ENCODE data around the gene TLN1. TPM values are rescaled to one million over a fixed set of nuclear protein-coding genes. Genes with fewer than 3 reads are reported as not detected.

The TLN1 gene
- total RNA-seq, 4 donors from 2014 or later: 934 to 1,435 (median 1,196) TPM

DNA sequence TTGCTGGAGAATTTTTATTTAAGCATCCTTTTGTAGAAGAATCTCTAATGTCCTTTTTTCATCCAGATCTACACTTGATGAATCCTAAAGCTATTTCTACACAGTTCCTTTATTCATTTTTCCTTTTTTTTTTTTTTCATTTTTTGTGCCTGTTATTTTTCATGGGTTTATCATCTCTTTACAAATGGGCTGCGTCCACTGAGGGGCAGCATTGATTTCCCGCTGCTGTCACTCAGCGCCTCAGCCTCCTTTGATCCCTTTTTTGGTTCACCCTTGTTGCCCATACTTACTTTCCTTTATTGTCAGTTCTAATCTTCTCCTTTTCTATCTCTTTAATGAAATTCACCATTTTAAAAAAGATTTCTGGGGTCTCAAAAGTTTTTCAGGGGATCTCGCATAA, 27.8 kb upstream of the TLN1 start:
- intact Hi-C loops (cut with DNase I): no loop called here
- TF ChIP-seq, protein P1, sequence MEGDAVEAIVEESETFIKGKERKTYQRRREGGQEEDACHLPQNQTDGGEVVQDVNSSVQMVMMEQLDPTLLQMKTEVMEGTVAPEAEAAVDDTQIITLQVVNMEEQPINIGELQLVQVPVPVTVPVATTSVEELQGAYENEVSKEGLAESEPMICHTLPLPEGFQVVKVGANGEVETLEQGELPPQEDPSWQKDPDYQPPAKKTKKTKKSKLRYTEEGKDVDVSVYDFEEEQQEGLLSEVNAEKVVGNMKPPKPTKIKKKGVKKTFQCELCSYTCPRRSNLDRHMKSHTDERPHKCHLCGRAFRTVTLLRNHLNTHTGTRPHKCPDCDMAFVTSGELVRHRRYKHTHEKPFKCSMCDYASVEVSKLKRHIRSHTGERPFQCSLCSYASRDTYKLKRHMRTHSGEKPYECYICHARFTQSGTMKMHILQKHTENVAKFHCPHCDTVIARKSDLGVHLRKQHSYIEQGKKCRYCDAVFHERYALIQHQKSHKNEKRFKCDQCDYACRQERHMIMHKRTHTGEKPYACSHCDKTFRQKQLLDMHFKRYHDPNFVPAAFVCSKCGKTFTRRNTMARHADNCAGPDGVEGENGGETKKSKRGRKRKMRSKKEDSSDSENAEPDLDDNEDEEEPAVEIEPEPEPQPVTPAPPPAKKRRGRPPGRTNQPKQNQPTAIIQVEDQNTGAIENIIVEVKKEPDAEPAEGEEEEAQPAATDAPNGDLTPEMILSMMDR (IDR thresholded peaks at IDR 0.05): no peak
- H3K4me1 ChIP-seq: peaks cover 22 to 36% (median 35%) of the 10 kb centered on the region in 4 donors

DNA sequence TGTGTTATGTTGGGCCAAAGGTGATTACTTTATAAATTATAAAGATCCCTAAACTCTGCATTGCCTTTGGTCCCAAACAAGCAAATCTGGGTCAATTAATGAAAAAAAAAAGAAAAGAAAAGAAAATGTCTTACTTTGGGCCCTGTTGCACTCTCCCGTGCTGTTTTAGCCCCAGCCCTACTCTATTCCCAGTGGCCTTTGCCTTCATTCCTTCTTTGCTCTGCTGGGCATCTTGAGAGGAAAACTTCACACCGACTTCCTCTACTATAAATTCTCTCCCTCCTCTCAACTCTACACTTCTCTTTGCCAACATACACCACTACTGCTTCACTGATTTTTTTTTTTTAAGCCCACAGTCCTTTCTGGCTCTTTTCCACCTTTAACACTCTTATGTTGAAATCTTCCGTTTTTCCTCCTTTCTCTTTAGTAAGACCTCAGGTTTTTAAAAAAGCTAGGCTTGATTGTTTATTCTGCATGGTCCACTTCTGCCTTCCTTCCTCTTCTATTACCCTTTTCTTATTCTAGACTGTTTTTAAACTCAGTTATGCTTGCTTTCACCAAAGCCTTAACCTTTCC, 26.6 kb upstream of the TLN1 start:
- Histone ChIP-seq H3K4me1 (peaks cover 22 to 37% (median 36%) of the 10 kb centered on the region in 4 donors), H3K27ac (replicated peaks in 1 of 4) (peak overlapping the region; percentile 86 to 92 (median 88)), H3K9me3 (no peaks in the 10 kb centered on the region), H3K4me3 (no peak overlapping the region), H3K27me3 (no peaks in the 10 kb centered on the region), H3K36me3 (peaks cover 6 to 18% (median 16%) of the 10 kb centered on the region in 4 donors)
- DNase-seq (ENCODE audit: extremely low spot score): no peak
- TF ChIP-seq, protein P1 (IDR thresholded peaks at IDR 0.05): no peak
- no peak for TF ChIP-seq POLR2AphosphoS5 (IDR thresholded peaks at IDR 0.05)
- 51% methylated on average over 3 of the region's 3 CpGs for WGBS
- intact Hi-C loops (cut with DNase I): no loop called here

More for the DNA sequence above, 27.8 kb upstream of the TLN1 start:
- H3K9me3 ChIP-seq: no peaks in the 10 kb centered on the region
- H3K4me3 ChIP-seq: no peak overlapping the region
- 96% methylated on average over 4 of the region's 4 CpGs for WGBS
- no peak for DNase-seq (ENCODE audit: extremely low spot score)
- peaks cover 0 to 6% (median 5%) of the 10 kb centered on the region in 4 donors for H3K36me3 ChIP-seq
- no peak overlapping the region for H3K27ac ChIP-seq (replicated peaks in 1 of 4)
- H3K27me3 ChIP-seq: no peaks in the 10 kb centered on the region

DNA sequence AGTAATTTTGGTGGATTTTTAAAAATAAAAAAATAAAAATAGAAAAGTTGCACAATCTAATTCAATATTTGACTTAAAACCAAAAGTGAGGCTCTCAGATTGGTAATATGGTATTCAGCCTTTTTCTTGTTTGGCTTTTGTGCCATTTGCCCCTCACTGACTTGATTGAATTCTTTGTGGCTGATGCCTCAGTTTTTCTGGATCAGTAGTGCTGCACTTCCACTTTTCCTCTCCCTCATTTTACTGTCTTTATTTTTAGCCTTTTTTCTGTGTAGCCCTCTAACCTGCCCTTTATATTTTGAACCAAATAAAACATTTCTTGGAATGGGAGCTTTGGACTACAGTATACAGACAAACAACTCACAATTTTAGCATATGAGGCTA, 25.9 kb upstream of the TLN1 start:
- TF ChIP-seq, protein P1 (IDR thresholded peaks at IDR 0.05): no peak
- TF ChIP-seq POLR2A (IDR thresholded peaks at IDR 0.05; ENCODE audit: low read depth) (no peak), POLR2AphosphoS5 (IDR thresholded peaks at IDR 0.05) (no peak), EP300 (IDR thresholded peaks at IDR 0.05) (no peak)
- Histone ChIP-seq H3K27ac (replicated peaks in 1 of 4) (peak overlapping the region; percentile 86 to 92 (median 88)), H3K36me3 (peaks cover 13 to 25% (median 23%) of the 10 kb centered on the region in 4 donors), H3K4me3 (peak overlapping the region in 3 of 4 donors; percentile 71 to 77 (median 73)), H3K4me1 (peaks cover 22 to 37% (median 36%) of the 10 kb centered on the region in 4 donors), H3K27me3 (no peaks in the 10 kb centered on the region), H3K9me3 (no peaks in the 10 kb centered on the region)
- no peak for DNase-seq (ENCODE audit: extremely low spot score)
- intact Hi-C loops (cut with DNase I): no loop called here

DNA sequence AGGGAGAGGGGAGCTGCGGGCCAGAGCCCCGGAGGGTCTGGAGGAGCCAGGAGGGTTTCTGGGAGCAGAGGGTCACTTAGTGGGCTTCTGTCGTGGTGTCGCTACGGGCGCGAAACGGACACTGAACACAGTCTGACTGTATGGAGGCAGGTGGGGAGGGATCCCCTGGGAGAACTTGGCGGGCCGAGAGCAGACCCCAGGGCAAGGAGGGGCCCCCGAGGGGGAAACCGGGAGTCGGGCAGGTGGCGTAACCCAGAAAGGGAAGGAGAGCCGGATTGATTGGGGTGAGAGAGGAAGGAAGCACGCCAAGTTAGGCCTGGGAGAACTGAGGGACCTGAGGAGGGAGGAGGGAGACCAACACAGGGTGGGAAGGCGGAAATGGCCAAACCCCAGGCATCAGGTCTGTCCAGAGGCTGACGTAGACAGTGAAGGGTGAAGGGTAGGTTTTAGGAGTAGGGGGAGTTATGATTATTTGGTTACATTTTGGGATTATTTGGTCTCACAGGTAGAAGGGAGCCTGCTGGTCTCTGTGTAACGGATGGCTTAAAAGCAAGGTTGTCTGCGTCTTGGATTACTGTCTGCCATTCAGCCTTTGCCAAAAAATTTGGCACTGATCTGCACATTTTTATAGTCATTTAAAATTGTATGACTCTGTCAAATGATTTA, 25.4 kb upstream of the TLN1 start:
- Histone ChIP-seq H3K9me3 (no peaks in the 10 kb centered on the region), H3K4me3 (peak overlapping the region; percentile 68 to 77 (median 72)), H3K36me3 (peaks cover 18 to 30% (median 28%) of the 10 kb centered on the region in 4 donors), H3K4me1 (peaks cover 22 to 37% (median 36%) of the 10 kb centered on the region in 4 donors), H3K27ac (replicated peaks in 1 of 4) (peak overlapping the region; percentile 86 to 92 (median 88)), H3K27me3 (no peaks in the 10 kb centered on the region)
- intact Hi-C loops (cut with DNase I): no loop called here
- WGBS: 5% methylated on average over 12 of the region's 20 CpGs
- DNase-seq (ENCODE audit: extremely low spot score): no peak
- TF ChIP-seq POLR2A (IDR thresholded peaks at IDR 0.05; ENCODE audit: low read depth) (no peak), EP300 (IDR thresholded peaks at IDR 0.05) (no peak), POLR2AphosphoS5 (IDR thresholded peaks at IDR 0.05) (peak in 1 of 2 donors; percentile 45)
- TF ChIP-seq, protein P1 (IDR thresholded peaks at IDR 0.05): no peak

Measured in esophagus muscularis mucosa (tissue), 4 donors.